ENCODE results near the gene GRAMD1B.

The GRAMD1B gene

GRCh38 chr11:123674297-123674696 lies 244.2 kb downstream of the GRAMD1B start:
- H3K4me3 ChIP-seq (ENCODE audit: low read length): no peak overlapping the region
- H3K9me3 ChIP-seq (ENCODE audit: control insufficient read depth, insufficient read depth, low read length): no peaks in the 10 kb centered on the region
- no peaks in the 10 kb centered on the region for H3K9me2 ChIP-seq (replicated peaks; ENCODE audit: control insufficient read depth, low read length)
- no peaks in the 10 kb centered on the region for H3K36me3 ChIP-seq (ENCODE audit: control insufficient read depth, low read length)
- H3K4me1 ChIP-seq (ENCODE audit: control insufficient read depth, low read length): peaks cover 29% of the 10 kb centered on the region
- H3K4me2 ChIP-seq (ENCODE audit: low read length): no peak overlapping the region
- H4K20me1 ChIP-seq (ENCODE audit: control insufficient read depth, insufficient read depth, low read depth, low read length): no peaks in the 10 kb centered on the region
- TF ChIP-seq, protein P1, sequence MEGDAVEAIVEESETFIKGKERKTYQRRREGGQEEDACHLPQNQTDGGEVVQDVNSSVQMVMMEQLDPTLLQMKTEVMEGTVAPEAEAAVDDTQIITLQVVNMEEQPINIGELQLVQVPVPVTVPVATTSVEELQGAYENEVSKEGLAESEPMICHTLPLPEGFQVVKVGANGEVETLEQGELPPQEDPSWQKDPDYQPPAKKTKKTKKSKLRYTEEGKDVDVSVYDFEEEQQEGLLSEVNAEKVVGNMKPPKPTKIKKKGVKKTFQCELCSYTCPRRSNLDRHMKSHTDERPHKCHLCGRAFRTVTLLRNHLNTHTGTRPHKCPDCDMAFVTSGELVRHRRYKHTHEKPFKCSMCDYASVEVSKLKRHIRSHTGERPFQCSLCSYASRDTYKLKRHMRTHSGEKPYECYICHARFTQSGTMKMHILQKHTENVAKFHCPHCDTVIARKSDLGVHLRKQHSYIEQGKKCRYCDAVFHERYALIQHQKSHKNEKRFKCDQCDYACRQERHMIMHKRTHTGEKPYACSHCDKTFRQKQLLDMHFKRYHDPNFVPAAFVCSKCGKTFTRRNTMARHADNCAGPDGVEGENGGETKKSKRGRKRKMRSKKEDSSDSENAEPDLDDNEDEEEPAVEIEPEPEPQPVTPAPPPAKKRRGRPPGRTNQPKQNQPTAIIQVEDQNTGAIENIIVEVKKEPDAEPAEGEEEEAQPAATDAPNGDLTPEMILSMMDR (IDR thresholded peaks at IDR 0.05; ENCODE audit: low read depth, low read length, poor library complexity, severe bottlenecking): no peak
- no peak for TF ChIP-seq EZH2phosphoT487 (IDR thresholded peaks at IDR 0.05; ENCODE audit: borderline replicate concordance, low read length)
- H3K27ac ChIP-seq (ENCODE audit: low read depth, low read length): no peak overlapping the region
- no peaks in the 10 kb centered on the region for H3K79me2 ChIP-seq (ENCODE audit: control insufficient read depth, low read length)
- H3K27me3 ChIP-seq (ENCODE audit: control insufficient read depth, low read length): no peaks in the 10 kb centered on the region
- H3F3A ChIP-seq (ENCODE audit: control insufficient read depth, insufficient read depth): no peaks in the 10 kb centered on the region

Data from DOHH2 (cell line).